ENCODE results near the gene SULT2B1.

- TF ChIP-seq GATA2 (IDR thresholded peaks at IDR 0.05; ENCODE audit: low read depth, low read length) (no peak), GATA3 (IDR thresholded peaks at IDR 0.05; ENCODE audit: low read depth, low read length) (no peak)
Observed at GRCh38 chr19:48544856-48545750, 6.9 kb upstream of the SULT2B1 start.

All from SH-SY5Y (cell line).